NCI-H524 (cell line): Measurements from ENCODE around the gene CHDH.

Experiments
- DNase-seq, 2 experiments: peaks; one replicate each; lab custom pipeline; 2025; lab: John Stamatoyannopoulos, UW

The CHDH gene

GRCh38 chr3:53850895-53851294 lies 4.7 kb upstream of the CHDH start:
- DNase-seq = no peak

- DNase-seq = no peak
Measured at GRCh38 chr3:53849916-53850315, 3.7 kb upstream of the CHDH start.

- DNase-seq = no peak
Measured at GRCh38 chr3:53846851-53847155, 584 bp upstream of the CHDH start.

- DNase-seq = no peak
Measured at GRCh38 chr3:53845881-53846133, 412 bp downstream of the CHDH start.

- no peak for DNase-seq
Measured at GRCh38 chr3:53845103-53845880, 927 bp downstream of the CHDH start.

- no peak for DNase-seq
Measured at GRCh38 chr3:53844262-53845102, 1.7 kb downstream of the CHDH start.

GRCh38 chr3:53843195-53844177 lies 2.7 kb downstream of the CHDH start:
- DNase-seq = peak; percentile 29 to 84

GRCh38 chr3:53842436-53843194 lies 3.6 kb downstream of the CHDH start:
- peak in 1 of 2 experiments; percentile 53 for DNase-seq

GRCh38 chr3:53841296-53841695 lies 4.9 kb downstream of the CHDH start:
- DNase-seq = peak in 1 of 2 experiments; percentile 37

GRCh38 chr3:53837331-53837730 lies 8.9 kb downstream of the CHDH start:
- DNase-seq = no peak

GRCh38 chr3:53836084-53836872 lies 9.9 kb downstream of the CHDH start:
- no peak for DNase-seq

GRCh38 chr3:53835257-53835656 lies 11.0 kb downstream of the CHDH start:
- DNase-seq = no peak

- no peak for DNase-seq
Measured at GRCh38 chr3:53834429-53835095, 11.7 kb downstream of the CHDH start.

- DNase-seq = no peak
Measured at GRCh38 chr3:53833700-53834099, 12.5 kb downstream of the CHDH start.

GRCh38 chr3:53833053-53833645 lies 13.1 kb downstream of the CHDH start:
- no peak for DNase-seq

GRCh38 chr3:53830944-53831343 lies 15.3 kb downstream of the CHDH start:
- DNase-seq = no peak

- DNase-seq = no peak
Measured at GRCh38 chr3:53829605-53830004, 16.6 kb downstream of the CHDH start.

- DNase-seq = no peak
Measured at GRCh38 chr3:53828581-53828980, 17.6 kb downstream of the CHDH start.

GRCh38 chr3:53826048-53826447 lies 20.2 kb downstream of the CHDH start:
- no peak for DNase-seq

- DNase-seq = no peak
Measured at GRCh38 chr3:53824795-53825194, 21.4 kb downstream of the CHDH start.
